Endothelial cell (in vitro differentiated cells): ENCODE measurements around the gene AS3MT. TPM values are rescaled to one million over a fixed set of nuclear protein-coding genes. Genes with fewer than 3 reads are reported as not detected.

Experiments
- DNase-seq: peaks from one replicate; pipeline ENCODE4 v3.0.0; 2021; ENCODE audit warnings: low spot score
- H3K27ac Mint-ChIP-seq: one replicate; pipeline ENCODE4 v1.8.0; 2021; ENCODE audit warnings: mixed read lengths, inconsistent platforms; ENCODE audit not compliant: unreplicated experiment
- H3K27me3 Mint-ChIP-seq: one replicate; pipeline ENCODE4 v1.8.0; 2021; ENCODE audit warnings: mild to moderate bottlenecking, moderate library complexity, mixed read lengths, inconsistent platforms; ENCODE audit not compliant: unreplicated experiment
- H3K36me3 Mint-ChIP-seq: one replicate; pipeline ENCODE4 v1.8.0; 2021; ENCODE audit warnings: mild to moderate bottlenecking, low read depth, mixed read lengths, inconsistent platforms; ENCODE audit not compliant: unreplicated experiment
- H3K4me1 Mint-ChIP-seq: one replicate; pipeline ENCODE4 v1.8.0; 2021; ENCODE audit warnings: mild to moderate bottlenecking, mixed read lengths, inconsistent platforms; ENCODE audit not compliant: unreplicated experiment
- H3K4me3 Mint-ChIP-seq: one replicate; pipeline ENCODE4 v1.8.0; 2021; ENCODE audit warnings: mild to moderate bottlenecking, mixed read lengths, inconsistent platforms; ENCODE audit not compliant: unreplicated experiment
- H3K9me3 Mint-ChIP-seq: one replicate; pipeline ENCODE4 v1.8.0; 2021; ENCODE audit warnings: mixed read lengths, inconsistent platforms; ENCODE audit not compliant: unreplicated experiment
- CTCF ChIP-seq: fragments of 200-600 bp; sonication (generic); IDR thresholded peaks from one replicate; pipeline ENCODE4 v1.5.0; 2021; ENCODE audit warnings: antibody characterized with exemption; ENCODE audit not compliant: unreplicated experiment
- total RNA-seq: library from RNA; stranded (reverse); fragmentation: NEBNext Ultra II Directional; extraction: Animal tissue kit (Norgen Biotek cat#: 25700); gene quantifications from one replicate; pipeline ENCODE4 v1.2.1, GENCODE V29; 2021; ENCODE audit not compliant: unreplicated experiment

The AS3MT gene
- total RNA-seq, 1 donor from 2014 or later, result 1.4 TPM

DNA sequence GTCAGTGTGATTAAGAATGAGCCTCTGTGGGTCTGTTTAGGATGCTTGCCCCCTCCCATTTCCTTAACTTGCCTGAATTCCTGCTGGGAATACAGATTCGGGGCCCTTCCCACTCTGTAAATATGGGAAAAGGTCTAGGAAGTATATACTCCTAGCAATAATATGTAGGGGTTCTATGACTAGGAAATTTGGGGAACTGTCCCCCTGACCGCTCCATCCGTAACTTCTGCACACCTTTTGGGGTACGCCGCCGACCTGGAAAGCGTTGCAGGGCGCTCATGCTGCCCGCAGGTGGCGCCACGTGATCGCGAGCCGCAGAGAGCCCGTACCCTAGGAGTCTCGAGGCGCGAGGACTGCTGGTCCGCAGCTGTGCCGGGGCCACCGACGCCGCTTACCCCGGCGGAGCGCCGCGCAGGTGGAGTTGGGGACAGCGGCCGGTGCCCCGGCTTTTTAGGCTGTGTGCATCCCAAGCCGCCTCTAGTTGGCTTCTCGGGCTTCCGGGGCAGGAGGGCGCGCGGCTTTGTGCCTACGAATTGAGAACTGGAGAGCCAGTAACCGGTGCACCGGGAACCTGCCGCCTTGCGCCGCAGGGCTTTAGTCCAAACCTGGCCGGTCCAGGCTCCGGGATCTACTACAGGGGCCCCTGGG is 48.2 kb downstream of the AS3MT start:
- Mint-ChIP-seq H3K4me1 (peaks cover 14% of the 10 kb centered on the region), H3K27me3 (peaks cover 8% of the 10 kb centered on the region), H3K9me3 (no peaks in the 10 kb centered on the region), H3K27ac (no peak overlapping the region), H3K4me3 (peak overlapping the region; percentile 92), H3K36me3 (peaks cover 7% of the 10 kb centered on the region)
- peak; percentile 79 for DNase-seq
- TF ChIP-seq CTCF, result peak; percentile 98

DNA sequence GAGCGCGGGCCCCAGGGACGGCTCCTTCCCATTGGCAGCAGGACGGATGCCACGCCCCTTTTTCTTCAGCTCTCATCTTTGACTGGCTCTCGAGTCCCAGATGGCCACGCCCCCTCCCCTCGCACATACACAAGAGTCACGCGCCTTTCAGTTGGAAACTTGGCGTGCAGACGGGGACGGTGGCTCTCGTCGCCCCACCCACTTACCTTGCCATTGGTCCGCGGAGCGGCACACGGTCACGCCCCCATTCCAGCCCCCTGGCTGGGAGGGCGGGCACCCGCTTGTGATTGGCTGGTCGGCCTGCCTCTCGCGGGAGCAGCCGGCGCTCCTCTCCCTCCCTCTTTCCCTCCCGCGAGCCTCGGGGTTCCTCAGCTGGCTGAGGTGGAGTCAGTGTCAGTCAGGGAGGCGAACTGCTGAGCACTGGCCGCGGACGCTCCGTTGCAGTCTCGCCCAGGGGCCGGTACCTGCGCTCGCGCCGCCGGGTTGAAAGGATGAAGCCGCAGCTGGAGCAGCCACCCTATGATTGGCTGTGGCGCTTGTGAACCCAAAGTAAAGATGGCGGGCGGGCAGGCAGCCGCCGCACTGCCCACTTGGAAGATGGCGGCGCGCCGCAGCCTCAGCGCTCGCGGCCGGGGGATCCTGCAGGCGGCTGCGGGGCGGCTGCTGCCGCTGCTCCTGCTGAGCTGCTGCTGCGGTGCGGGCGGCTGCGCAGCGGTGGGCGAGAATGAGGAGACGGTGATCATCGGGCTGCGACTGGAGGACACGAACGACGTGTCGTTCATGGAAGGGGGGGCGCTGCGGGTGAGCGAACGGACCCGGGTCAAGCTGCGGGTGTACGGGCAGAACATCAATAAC is 48.9 kb downstream of the AS3MT start, which contains the start of gene CNNM2:
TSS of gene CNNM2 (plus strand) at position 333 of the 855 bp plus-strand sequence. CDS start at position 520, 187 bp downstream.
- Mint-ChIP-seq H3K27me3 (peaks cover 8% of the 10 kb centered on the region), H3K36me3 (peaks cover 7% of the 10 kb centered on the region), H3K4me3 (peak within 1 kb of the TSS; percentile 92), H3K9me3 (no peaks in the 10 kb centered on the region), H3K4me1 (peaks cover 14% of the 10 kb centered on the region), H3K27ac (no peak within 1 kb of the TSS)
- no peak for TF ChIP-seq CTCF
- DNase-seq, result peak; percentile 98

DNA sequence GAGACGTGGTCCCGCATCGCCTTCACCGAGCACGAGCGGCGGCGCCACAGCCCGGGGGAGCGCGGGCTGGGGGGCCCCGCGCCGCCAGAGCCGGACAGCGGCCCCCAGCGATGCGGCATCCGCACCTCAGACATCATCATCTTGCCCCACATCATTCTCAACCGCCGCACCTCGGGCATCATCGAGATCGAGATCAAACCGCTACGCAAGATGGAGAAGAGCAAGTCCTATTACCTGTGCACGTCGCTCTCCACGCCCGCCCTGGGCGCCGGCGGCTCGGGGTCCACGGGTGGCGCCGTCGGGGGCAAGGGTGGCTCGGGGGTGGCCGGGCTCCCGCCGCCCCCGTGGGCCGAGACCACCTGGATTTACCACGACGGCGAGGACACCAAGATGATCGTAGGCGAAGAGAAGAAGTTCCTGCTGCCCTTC is 49.6 kb downstream of the AS3MT start:
- Mint-ChIP-seq H3K4me3 (peak overlapping the region; percentile 92), H3K27me3 (peaks cover 8% of the 10 kb centered on the region), H3K4me1 (peaks cover 14% of the 10 kb centered on the region), H3K9me3 (no peaks in the 10 kb centered on the region), H3K36me3 (peaks cover 7% of the 10 kb centered on the region), H3K27ac (no peak overlapping the region)
- TF ChIP-seq CTCF, result no peak
- DNase-seq, result no peak

GRCh38 chr10:102919246-102919959 is 50.1 kb downstream of the AS3MT start:
- Mint-ChIP-seq H3K4me1 (peaks cover 14% of the 10 kb centered on the region), H3K27me3 (peaks cover 8% of the 10 kb centered on the region), H3K27ac (peak overlapping the region; percentile 6), H3K9me3 (no peaks in the 10 kb centered on the region), H3K36me3 (peaks cover 7% of the 10 kb centered on the region), H3K4me3 (peak overlapping the region; percentile 84)
- DNase-seq, result peak; percentile 19
- no peak for TF ChIP-seq CTCF
